ENCODE data around the gene FADD.
"Not testable (repeated sequence)": the region's sequence is repeated elsewhere in the genome, so short reads cannot be mapped to it uniquely, and the experiment has no call there.

FADD gene

DNA sequence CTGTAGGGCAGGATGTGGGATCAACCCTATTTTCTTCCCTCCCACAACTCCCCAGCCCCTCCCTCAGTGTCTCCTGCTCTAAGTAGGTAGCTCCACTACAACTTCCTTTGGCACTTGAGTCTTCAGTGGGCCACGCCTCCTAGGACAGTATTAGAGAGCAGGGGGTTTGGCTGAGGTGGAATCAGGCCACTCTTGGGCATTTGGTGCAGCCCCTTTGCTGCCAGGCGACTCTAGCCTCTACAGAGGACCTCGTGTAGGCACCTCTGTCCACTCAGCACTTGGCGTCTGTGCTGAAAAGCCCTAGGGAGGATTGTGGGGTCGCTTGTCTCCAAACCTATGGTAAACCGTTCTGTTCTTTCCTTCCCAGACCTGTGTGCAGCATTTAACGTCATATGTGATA lies 2.7 kb downstream of the FADD start:
- DNase-seq: no peak

- DNase-seq: no peak
Measured at GRCh38 chr11:70206226-70206981, 3.3 kb downstream of the FADD start.

GRCh38 chr11:70206982-70207376 lies 3.9 kb downstream of the FADD start:
- DNase-seq: no peak

DNA sequence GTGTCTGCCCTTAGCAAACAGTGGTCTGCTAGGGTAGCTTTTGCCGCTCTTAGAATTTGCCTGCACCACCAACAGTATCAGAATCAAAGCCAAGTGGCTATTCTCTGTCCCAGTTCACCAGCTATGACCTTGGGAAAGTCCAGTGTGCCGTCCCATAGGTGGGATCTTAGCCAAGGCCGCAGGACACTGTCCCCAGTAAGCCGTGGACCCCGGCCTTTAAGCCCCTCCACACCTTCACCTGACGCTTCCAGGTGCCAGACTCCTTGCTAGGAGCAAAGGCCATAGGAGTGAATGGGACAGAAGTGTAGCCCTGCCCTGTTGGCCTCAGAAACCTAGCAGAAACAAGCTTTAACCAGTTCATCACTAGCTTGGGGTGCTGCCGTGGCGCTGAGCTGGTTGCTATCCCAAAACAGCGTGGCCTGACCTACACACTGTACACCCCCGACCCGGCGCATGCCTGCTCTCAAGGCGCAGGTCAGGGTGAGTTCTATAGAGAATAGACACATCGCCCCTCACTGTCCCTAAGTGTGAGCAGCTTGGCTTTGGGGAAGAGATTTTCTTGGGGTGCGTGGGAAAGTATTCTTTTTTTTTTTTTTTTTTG lies 4.5 kb downstream of the FADD start:
- DNase-seq: no peak

- no peak for DNase-seq
Measured at GRCh38 chr11:70209391-70209912, 6.4 kb downstream of the FADD start.

- DNase-seq: no peak
Measured at GRCh38 chr11:70210051-70210501, 7.0 kb downstream of the FADD start.

DNA sequence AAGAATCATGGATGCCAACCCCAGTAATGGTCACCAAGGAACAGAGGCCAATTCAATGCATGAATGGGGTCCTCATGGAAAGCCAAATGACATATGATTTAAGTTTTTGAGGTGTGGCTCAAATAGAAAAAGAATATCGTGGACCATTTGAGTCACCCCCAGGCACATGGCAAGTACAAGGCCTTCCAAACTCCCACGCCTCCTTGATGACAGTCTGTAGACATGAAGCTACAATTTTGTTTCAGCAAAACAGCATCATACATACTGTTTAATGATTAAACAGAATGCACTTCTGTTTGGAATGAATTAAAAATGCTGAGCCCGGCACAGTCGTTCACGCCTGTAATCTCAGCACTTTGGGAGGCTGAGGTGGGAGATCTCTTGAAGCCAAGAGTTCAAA lies 7.4 kb downstream of the FADD start:
- no peak for DNase-seq

DNA sequence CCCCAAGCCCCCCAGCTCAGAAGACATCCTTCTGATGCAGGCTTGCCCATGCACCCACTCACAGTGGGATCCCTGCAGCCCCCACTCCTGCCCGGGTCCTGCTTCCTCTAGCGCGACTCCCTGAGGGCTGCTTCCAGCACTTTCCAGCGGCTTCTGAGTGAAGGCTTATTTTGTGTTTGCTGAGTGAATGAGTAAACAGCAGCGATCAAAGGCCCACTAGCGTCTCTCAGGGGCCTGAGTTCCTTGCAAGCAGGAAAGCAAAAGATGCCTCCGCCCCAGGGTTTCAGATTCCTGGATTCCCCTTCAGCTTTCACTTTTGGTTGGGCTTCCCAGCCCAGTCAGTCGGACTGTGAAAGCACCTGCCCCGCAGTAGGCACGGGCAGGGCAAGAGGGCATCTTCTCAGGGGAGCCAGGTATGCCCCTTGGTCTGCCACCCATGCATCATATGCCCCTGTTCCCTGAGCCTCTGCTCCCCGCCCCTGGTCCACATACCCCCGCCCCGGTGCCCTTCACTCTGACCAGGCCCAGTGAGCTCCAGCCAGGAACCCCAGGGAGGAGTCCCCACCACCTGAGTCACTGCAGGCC lies 9.2 kb downstream of the FADD start:
- no peak for DNase-seq

GRCh38 chr11:70217388-70217787 lies 14.3 kb downstream of the FADD start:
- not testable (repeated sequence) for DNase-seq

- not testable (repeated sequence) for DNase-seq
Measured at GRCh38 chr11:70218076-70218475, 15.0 kb downstream of the FADD start.

- peak; percentile 11 to 15 for DNase-seq
Measured at GRCh38 chr11:70220136-70220535, 17.0 kb downstream of the FADD start.

DNA sequence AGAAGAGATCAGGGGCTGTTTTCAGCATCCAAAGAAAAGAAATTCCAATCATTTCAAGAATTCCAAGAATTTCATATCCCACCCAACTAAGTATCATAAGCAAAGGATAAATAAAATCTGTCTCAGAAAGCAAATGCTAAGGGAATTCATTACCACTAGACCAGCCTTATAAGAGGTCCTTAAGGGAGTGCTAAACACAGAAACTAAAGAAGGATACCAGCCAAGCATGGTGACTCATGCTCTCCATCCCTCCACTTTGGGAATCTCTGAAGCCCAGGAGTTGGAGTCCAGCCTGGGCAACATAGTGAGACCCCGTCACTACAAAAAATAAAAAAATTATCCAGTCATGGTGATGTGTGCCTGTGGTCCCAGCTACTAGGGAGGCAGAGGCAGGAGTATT lies 17.8 kb downstream of the FADD start:
- DNase-seq: no peak

DNA sequence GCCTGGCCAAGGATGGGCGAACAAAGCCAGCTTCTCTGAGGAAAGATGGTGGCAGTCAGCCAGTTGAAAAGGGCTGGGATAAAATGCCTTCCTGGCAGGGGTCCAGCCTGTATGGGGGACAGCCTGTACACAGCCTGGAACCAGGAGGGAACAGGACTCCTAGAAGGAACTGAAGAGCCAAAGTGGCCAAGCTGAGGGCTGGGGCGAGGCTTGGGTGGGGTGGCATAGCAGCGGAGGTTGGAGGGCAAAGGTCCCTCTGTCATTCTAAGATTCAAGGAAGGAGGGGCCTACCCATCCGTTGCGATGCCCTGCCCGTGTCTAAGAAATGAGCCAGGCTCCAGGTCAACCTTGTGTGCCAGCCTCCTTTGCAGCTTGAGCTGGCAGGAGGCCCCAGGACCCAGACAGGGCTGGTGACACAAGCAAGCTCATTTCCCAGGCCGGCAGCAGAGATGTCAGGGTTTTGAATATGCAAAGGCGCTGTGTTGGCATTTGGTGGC lies 22.6 kb downstream of the FADD start:
- DNase-seq: no peak

DNA sequence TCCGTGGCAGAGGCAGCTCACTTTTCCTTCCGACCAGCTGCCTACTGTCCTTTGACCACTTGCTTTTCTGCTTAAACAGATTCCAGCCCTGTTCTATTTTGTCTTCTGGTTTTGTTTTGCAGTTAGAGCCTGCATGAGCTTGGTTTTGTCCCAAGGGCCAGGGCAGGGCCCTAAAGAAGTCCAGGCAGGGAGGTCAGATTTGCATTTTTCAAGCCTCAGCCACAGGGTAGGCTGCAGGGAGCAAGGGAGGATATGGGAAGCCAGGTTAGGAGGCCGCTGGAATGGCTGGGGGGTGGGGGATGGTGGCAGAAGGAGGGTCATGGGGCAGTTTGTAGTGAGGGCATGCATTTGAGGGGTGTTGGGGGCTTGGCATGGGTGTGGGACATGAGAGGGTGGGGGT lies 23.1 kb downstream of the FADD start:
- no peak for DNase-seq

DNA sequence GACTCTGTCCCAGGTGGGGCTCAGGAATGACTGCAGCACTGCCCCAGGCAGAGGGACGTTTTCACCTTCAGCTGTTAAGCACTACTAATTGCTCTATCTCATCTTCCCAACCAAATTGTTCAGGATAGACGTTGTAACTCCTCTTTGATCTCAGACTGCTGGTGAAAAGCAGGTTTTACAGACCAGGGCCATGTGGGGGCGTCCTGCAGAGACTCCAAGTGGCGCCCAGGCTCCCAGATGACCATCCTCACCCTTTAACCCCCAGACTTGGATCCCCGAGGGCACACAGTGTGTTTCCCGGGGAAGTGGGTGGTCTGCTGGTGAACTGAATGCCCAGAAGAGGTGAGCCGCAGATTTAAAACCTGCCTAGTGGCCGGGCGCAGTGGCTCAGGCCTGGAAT lies 23.9 kb downstream of the FADD start:
- DNase-seq: no peak

DNA sequence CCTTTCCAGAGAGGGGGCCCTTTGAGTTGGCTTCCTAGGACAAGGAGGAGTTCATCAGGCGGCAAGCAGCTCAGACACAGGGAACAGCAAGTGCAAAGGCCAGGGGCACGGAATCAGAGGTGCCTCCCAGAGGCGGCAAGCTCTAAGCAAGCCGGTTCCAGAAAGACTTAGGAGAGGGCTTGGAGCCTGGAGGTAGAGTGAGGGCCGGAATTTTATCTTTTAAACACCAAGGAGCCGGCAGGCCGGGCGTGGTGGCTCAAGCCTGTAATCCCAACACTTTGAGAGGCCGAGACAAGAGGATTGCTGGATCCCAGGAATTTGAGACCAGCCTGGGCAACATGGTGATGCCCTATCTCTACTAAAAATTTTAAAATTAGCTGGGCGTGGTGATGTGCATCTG lies 26.6 kb downstream of the FADD start:
- DNase-seq: no peak

- DNase-seq: no peak
Measured at GRCh38 chr11:70230151-70230839, 27.2 kb downstream of the FADD start.

- DNase-seq: no peak
Measured at GRCh38 chr11:70230840-70231710, 28.0 kb downstream of the FADD start.

- DNase-seq: no peak
Measured at GRCh38 chr11:70233034-70233433, 29.9 kb downstream of the FADD start.

GRCh38 chr11:70233511-70233934 lies 30.4 kb downstream of the FADD start:
- DNase-seq: no peak

DNA sequence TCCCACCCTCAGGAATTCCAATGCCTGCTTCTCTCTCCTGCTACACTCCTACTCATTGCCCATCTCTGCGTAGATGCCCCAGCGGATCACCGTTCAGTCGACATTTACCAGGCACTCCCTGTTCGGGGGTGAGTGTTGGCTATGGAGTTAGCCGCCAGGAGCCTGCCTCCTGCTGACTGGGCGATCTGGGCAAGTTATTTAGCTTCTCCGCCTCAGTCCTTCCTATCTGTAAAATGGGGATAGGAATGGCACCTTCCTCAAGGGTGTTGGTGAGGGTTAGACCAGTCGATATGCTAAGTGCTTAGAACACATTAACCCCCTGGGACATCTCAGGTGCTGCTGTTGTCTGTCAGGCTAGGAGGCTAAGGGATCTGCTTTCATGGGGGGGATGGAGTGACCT lies 30.9 kb downstream of the FADD start:
- DNase-seq: no peak

DNA sequence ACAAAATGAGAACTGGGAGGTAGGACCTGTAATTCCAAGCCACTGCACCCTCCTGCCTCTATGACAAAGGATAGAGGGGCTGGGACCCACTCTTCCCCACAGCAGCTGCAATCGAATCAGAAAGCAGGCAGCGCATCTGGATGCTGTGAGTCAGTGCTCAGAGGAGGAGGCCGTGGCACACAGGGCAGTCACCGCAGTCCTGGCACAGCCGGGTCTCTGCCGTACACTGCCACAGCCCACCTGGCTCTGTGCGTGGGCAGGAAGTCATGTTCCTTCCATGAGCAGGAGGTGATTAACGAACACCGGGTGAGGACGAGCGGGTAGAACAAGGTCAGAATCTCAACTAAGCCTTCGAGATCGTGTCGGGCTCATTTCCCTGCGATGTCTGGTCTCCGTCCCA lies 37.2 kb downstream of the FADD start:
- DNase-seq: no peak

Measured in AML-193 (cell line).